GM23248 (cell line): ENCODE data around the gene OR8B3. TPM values are rescaled to one million over a fixed set of nuclear protein-coding genes. Genes with fewer than 3 reads are reported as not detected.

ENCODE experiments used
- DNase-seq: peaks from one replicate; pipeline ENCODE4 v3.0.0-alpha.2; 2015
- H2AFZ ChIP-seq: fragments of 200-600 bp; sonication (generic); 2 replicates; pipeline ENCODE4 v1.6.1; 2016; ENCODE audit warnings: antibody characterized with exemption
- H3F3A ChIP-seq: fragments of 200-600 bp; sonication (generic); 2 replicates; pipeline ENCODE4 v1.6.1; 2016; ENCODE audit warnings: mild to moderate bottlenecking, antibody characterized with exemption, mixed run types; ENCODE audit not compliant: insufficient read depth
- H3K27ac ChIP-seq: fragments of 200-600 bp; sonication (generic); 2 replicates; pipeline ENCODE4 v1.5.1; 2016; ENCODE audit warnings: mild to moderate bottlenecking
- H3K27me3 ChIP-seq: fragments of 200-600 bp; sonication (generic); replicated peaks from 2 replicates; pipeline ENCODE4 v1.6.1; 2016; ENCODE audit warnings: mild to moderate bottlenecking; ENCODE audit not compliant: insufficient read depth
- H3K36me3 ChIP-seq: fragments of 200-600 bp; sonication (generic); 2 replicates; pipeline ENCODE4 v1.6.1; 2016; ENCODE audit warnings: low read depth, mild to moderate bottlenecking
- H3K4me1 ChIP-seq: fragments of 200-600 bp; sonication (generic); 2 replicates; pipeline ENCODE4 v1.6.1; 2016; ENCODE audit warnings: mild to moderate bottlenecking; ENCODE audit not compliant: insufficient read depth
- H3K4me2 ChIP-seq: fragments of 200-600 bp; sonication (generic); one replicate; pipeline ENCODE4 v1.6.1; 2016; ENCODE audit warnings: mild to moderate bottlenecking; ENCODE audit not compliant: unreplicated experiment
- H3K4me3 ChIP-seq: fragments of 200-600 bp; sonication (generic); 2 replicates; pipeline ENCODE4 v1.5.1; 2016; ENCODE audit warnings: mild to moderate bottlenecking
- H3K79me2 ChIP-seq: fragments of 200-600 bp; sonication (generic); 2 replicates; pipeline ENCODE4 v1.6.1; 2016; ENCODE audit warnings: mild to moderate bottlenecking; ENCODE audit not compliant: insufficient read depth
- H3K9ac ChIP-seq: fragments of 200-600 bp; sonication (generic); 2 replicates; pipeline ENCODE4 v1.6.1; 2016; ENCODE audit warnings: mild to moderate bottlenecking
- H3K9me2 ChIP-seq: fragments of 200-600 bp; sonication (generic); 2 replicates; pipeline ENCODE4 v1.6.1; 2016; ENCODE audit warnings: mixed run types, mild to moderate bottlenecking, moderate library complexity; ENCODE audit not compliant: insufficient read depth
- H3K9me3 ChIP-seq: fragments of 200-600 bp; sonication (generic); one replicate; pipeline ENCODE4 v1.6.1; 2017; ENCODE audit warnings: low read depth
- H4K20me1 ChIP-seq: fragments of 200-600 bp; sonication (generic); 2 replicates; pipeline ENCODE4 v1.6.0; 2016; ENCODE audit not compliant: insufficient read depth
- EZH2 ChIP-seq: fragments of 200-600 bp; sonication (generic); IDR thresholded peaks from 2 replicates; pipeline ENCODE4 v1.6.1; 2018; ENCODE audit warnings: antibody characterized with exemption, mild to moderate bottlenecking; ENCODE audit not compliant: insufficient read depth, poor library complexity, severe bottlenecking
- EZH2phosphoT487 ChIP-seq: fragments of 200-600 bp; sonication (generic); IDR thresholded peaks from 2 replicates; pipeline ENCODE4 v1.6.1; 2018; ENCODE audit warnings: antibody characterized with exemption, moderate library complexity, mild to moderate bottlenecking, low read depth; ENCODE audit not compliant: insufficient read depth
- WGBS, 2 experiments: methylation state at CpG; one replicate each; pipeline ENCODE4 v1.1.6; 2015 to 2017; ENCODE audit warnings: low lambda C conversion rate in 2 of 2, low coverage in 1 of 2; ENCODE audit errors: missing lambda C conversion rate in 2 of 2; 5-methylcytosine and 5-hydroxymethylcytosine counted together
- in situ Hi-C: fragments of 300-500 bp; cut with MboI; formaldehyde crosslinking; loops from 2 replicates; pipeline ENCODE4 v1.15.0; 2020
- polyA plus RNA-seq: library from polyadenylated mRNA; unstranded; fragments of >200 nt; fragmentation: Nextera tagmentation; extraction: Ambion mirVana; gene quantifications from 2 replicates; pipeline ENCODE4 v1.2.1, GENCODE V29; 2016
- total RNA-seq: library from RNA; depleted of rRNA; stranded (reverse); fragments of >200 nt; shearing (Covaris generic); gene quantifications from 2 replicates; pipeline ENCODE4 v1.2.3, GENCODE V29; 2014

The OR8B3 gene
- total and polyA plus RNA-seq, 2 experiments from 2014 or later, result not detected

DNA sequence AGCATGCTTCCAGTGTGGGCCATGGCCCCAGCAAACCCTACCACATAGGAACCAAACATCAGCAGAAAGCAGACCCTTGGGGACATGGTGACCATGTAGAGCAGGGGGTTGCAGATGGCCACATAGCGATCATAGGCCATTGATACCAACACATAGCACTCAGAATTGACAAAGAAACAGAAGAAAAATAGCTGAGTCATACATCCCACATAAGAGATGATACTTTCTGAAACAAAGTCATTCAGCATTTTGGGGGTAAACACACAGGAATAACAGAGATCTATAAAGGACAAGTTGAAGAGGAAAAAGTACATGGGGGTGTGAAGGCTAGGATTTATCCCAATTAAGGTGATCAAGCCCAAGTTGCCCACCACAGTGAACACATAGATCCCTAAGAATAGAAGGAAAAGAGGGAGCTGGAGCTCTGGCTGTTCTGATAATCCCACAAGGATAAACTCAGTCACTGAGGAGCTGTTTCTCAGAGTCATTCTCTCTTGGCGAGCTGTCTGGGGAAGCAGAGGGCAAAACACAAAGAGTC is 25.6 kb upstream of the OR8B3 start, which contains the start of gene OR8B4:
TSS of gene OR8B4 (minus strand) at position 488 of the 538 bp plus-strand sequence. CDS start at position 488, 0 bp downstream.
- WGBS, 2 experiments, result 26 to 28% methylated on average over 2 of the region's 2 CpGs
- Histone ChIP-seq H3K9ac (no peak within 1 kb of the TSS), H3K27me3 (peaks cover 6% of the 10 kb centered on the region), H3K4me1 (no peaks in the 10 kb centered on the region), H3K4me2 (no peak within 1 kb of the TSS), H3K9me3 (no peaks in the 10 kb centered on the region), H2AFZ (no peak within 1 kb of the TSS), H3K27ac (no peak within 1 kb of the TSS), H3K4me3 (no peak within 1 kb of the TSS), H3K9me2 (no peaks in the 10 kb centered on the region), H3K36me3 (no peaks in the 10 kb centered on the region), H3K79me2 (no peaks in the 10 kb centered on the region), H4K20me1 (no peaks in the 10 kb centered on the region), H3F3A (no peaks in the 10 kb centered on the region)
- no peak for DNase-seq
- TF ChIP-seq EZH2phosphoT487 (no peak), EZH2 (no peak)
- in situ Hi-C loops, result loop anchor here (25.0 kb wide), 1 partner anchor 438 kb away; the partner anchor contains the start of gene ROBO3

DNA sequence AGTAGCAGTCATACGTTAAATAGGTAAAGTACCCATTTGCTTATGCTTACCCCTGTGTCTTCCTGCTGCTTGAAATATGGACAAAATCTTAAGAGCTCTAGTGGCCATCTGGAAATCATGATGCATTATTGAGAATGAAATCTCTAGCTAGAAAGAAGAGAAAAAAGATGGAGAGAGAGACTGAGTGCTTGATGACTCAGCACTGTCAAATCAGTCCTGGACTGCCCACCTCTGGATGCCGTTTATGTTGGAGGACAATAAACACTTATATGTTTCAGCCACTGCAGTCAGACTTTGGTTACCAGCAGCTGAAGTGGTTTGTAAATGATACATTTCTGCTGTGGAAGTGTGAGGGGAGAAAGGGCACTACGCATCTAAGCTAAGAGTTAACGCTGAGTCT is 22.2 kb upstream of the OR8B3 start:
- Histone ChIP-seq H3K27ac (no peak overlapping the region), H3K9me2 (no peaks in the 10 kb centered on the region), H2AFZ (no peak overlapping the region), H3K36me3 (no peaks in the 10 kb centered on the region), H3K27me3 (peaks cover 22% of the 10 kb centered on the region), H3K4me2 (no peak overlapping the region), H3K9ac (no peak overlapping the region), H3K9me3 (no peaks in the 10 kb centered on the region), H4K20me1 (no peaks in the 10 kb centered on the region), H3K79me2 (no peaks in the 10 kb centered on the region), H3F3A (no peaks in the 10 kb centered on the region), H3K4me1 (no peaks in the 10 kb centered on the region), H3K4me3 (no peak overlapping the region)
- TF ChIP-seq EZH2phosphoT487 (no peak), EZH2 (no peak)
- in situ Hi-C loops, result loop anchor here (25.0 kb wide), 1 partner anchor 441 kb away; the partner anchor contains the start of gene ROBO3
- no peak for DNase-seq
- WGBS, 2 experiments, result 43 to 61% methylated on average over 3 to 4 of the region's 4 CpGs

DNA sequence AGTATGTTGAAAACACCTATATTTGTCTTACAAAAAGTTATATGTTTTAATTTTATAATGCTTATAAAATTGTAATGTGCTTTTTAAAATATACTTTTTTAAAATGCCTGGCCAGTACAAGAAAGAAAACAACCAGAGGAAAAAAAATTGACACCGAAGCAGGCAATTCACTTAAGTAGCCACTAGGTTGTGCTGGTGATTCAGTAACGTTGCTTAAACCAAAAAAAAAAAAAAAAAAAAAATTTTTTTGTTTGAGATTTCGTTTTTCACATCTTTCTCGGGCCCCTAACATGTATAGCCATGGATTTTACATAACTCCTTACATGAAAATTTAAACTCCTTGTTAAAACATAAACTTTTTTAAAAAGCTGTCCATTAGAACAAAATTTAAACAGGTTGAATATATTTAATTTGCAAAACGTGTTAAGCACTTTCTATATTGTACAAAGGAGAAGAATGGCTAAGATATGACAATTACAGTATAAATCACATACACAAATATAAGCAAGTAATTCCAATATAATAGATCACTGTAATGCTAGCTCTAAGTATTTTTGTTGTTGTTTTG is 16.6 kb upstream of the OR8B3 start:
- WGBS, 2 experiments, result 3 to 8% methylated on average over 5 of the region's 5 CpGs
- Histone ChIP-seq H3K9me2 (no peaks in the 10 kb centered on the region), H3K4me1 (no peaks in the 10 kb centered on the region), H4K20me1 (no peaks in the 10 kb centered on the region), H3K4me3 (no peak overlapping the region), H3K4me2 (no peak overlapping the region), H3K79me2 (no peaks in the 10 kb centered on the region), H3K36me3 (no peaks in the 10 kb centered on the region), H3K9me3 (no peaks in the 10 kb centered on the region), H3K27me3 (peaks cover 27% of the 10 kb centered on the region), H2AFZ (no peak overlapping the region), H3K27ac (no peak overlapping the region), H3K9ac (no peak overlapping the region), H3F3A (no peaks in the 10 kb centered on the region)
- no peak for TF ChIP-seq EZH2
- TF ChIP-seq EZH2phosphoT487, result no peak
- in situ Hi-C loops, result loop anchor here (10.0 to 25.0 kb wide), 2 partner anchors 169 to 447 kb away; partner anchors contain the start of gene ROBO3
- DNase-seq, result peak; percentile 71

DNA sequence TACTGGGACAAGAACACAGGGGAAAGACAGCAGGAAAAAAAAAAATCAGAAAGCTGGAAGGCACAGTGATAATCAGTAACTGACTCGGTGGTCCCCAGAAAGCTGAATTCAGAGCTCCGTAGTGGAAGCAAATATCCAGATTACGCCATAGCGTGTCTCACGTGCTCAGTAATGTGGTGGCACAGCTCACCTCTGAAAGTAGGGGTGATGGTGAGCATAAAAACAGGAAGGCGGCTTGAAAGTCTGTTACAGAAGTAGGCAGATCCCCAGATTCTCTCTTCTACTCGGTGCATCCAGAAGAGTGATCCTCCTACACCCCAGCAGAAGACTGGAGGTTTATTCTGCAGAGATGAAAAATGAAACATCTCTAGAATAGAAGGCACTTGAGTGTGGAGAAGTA is 11.1 kb upstream of the OR8B3 start:
- no peaks in the 10 kb centered on the region for H3K79me2 ChIP-seq
- no peaks in the 10 kb centered on the region for H3K9me3 ChIP-seq
- H3K4me1 ChIP-seq, result no peaks in the 10 kb centered on the region
- H3K4me3 ChIP-seq, result no peak overlapping the region
- H3K9me2 ChIP-seq, result no peaks in the 10 kb centered on the region
- no peaks in the 10 kb centered on the region for H4K20me1 ChIP-seq
- peaks cover 29% of the 10 kb centered on the region for H3K27me3 ChIP-seq
- TF ChIP-seq EZH2 (no peak), EZH2phosphoT487 (no peak)
- H3K27ac ChIP-seq, result no peak overlapping the region
- in situ Hi-C loops, result loop anchor here (10.0 to 25.0 kb wide), 2 partner anchors 175 to 452 kb away; partner anchors contain the start of gene ROBO3
- H3K4me2 ChIP-seq, result no peak overlapping the region
- no peak overlapping the region for H3K9ac ChIP-seq
- no peak overlapping the region for H2AFZ ChIP-seq
- no peaks in the 10 kb centered on the region for H3F3A ChIP-seq
- no peaks in the 10 kb centered on the region for H3K36me3 ChIP-seq
- no peak for DNase-seq
- 66 to 68% methylated on average over 7 of the region's 7 CpGs for WGBS, 2 experiments
